HepG2 (cell line): Measurements from ENCODE around the gene ELMOD1. TPM values are rescaled to one million over a fixed set of nuclear protein-coding genes. Genes with fewer than 3 reads are reported as not detected.

Source experiments
- ATAC-seq: fragments of 200-7000 bp; cut with Tn5 transposase; 3 replicates; pipeline ENCODE4 v1.9.1; 2020; ENCODE audit warnings: mild to moderate bottlenecking, moderate library complexity
- BruUV-seq: library from RNA; stranded (reverse); fragments of 400-500 nt; replicated peaks from 2 replicates; lab custom pipeline; 2021; lab: Mats Ljungman, UMichigan
- CTCF ChIA-PET: fragments of 300-600 bp; formaldehyde crosslinking; extraction: SDS; loops from one replicate; lab custom pipeline; 2021; ENCODE audit warnings: low total read pairs, inconsistent platforms, low intra/inter-chr PET ratio; lab: Yijun Ruan, JAX
- POLR2A ChIA-PET: fragments of 350-600 bp; sonication (Branson Sonifier 250); formaldehyde crosslinking; loops from one replicate; lab custom pipeline; 2020; ENCODE audit warnings: antibody characterized with exemption, inconsistent platforms; lab: Yijun Ruan, JAX
- DNase-seq: peaks from one replicate; pipeline ENCODE4 v3.0.0-alpha.2; 2015; ENCODE audit warnings: low spot score
- FAIRE-seq: peaks from 3 replicates; lab custom pipeline; 2011; peaks lifted over from hg19 to GRCh38; lab: Jason Lieb, UNC
- H2AFZ ChIP-seq: one replicate; pipeline ENCODE4 v1.6.1; 2011; ENCODE audit warnings: low read length, inconsistent platforms
- H3K27ac ChIP-seq: fragments of 300-600 bp; 3 replicates; pipeline ENCODE4 v1.8.0; 2011; ENCODE audit warnings: mixed run types, mild to moderate bottlenecking, mixed read lengths, low read length, inconsistent platforms; ENCODE audit not compliant: insufficient read depth; ENCODE audit errors: extremely low read length
- H3K27me3 ChIP-seq, 2 experiments: fragments of 200-600 bp in 1 of 2; 2 replicates in 1 of 2; 3 replicates in 1 of 2; pipeline versions ENCODE4 v1.6.0 to v1.8.0; 2011; ENCODE audit warnings: low read length in 2 of 2, mild to moderate bottlenecking in 2 of 2, moderate library complexity in 2 of 2, inconsistent platforms in 1 of 2; ENCODE audit not compliant: insufficient read depth in 2 of 2, control insufficient read depth in 1 of 2
- H3K36me3 ChIP-seq, 2 experiments: fragments of 200-600 bp in 1 of 2; replicated peaks in 1 of 2; 2 replicates in 1 of 2; 3 replicates in 1 of 2; pipeline versions ENCODE4 v1.5.1 to v1.8.0; 2011; ENCODE audit warnings: low read length in 2 of 2, inconsistent platforms in 1 of 2; ENCODE audit not compliant: insufficient read depth in 2 of 2, control insufficient read depth in 1 of 2
- H3K4me1 ChIP-seq: 2 replicates; pipeline ENCODE4 v1.5.1; 2012; ENCODE audit warnings: low read length, inconsistent platforms; ENCODE audit not compliant: insufficient read depth
- H3K4me2 ChIP-seq: 2 replicates; pipeline ENCODE4 v1.6.0; 2011; ENCODE audit warnings: low read depth, low read length, inconsistent platforms
- H3K4me3 ChIP-seq, 3 experiments: fragments of 200-600 bp in 1 of 3; sonication (generic), shearing (Covaris generic) in 1 of 3; replicated peaks in 1 of 3; 2 replicates each; pipeline ENCODE4 v1.5.1; 2011 to 2016; ENCODE audit warnings: low read length in 3 of 3, inconsistent platforms in 2 of 3, low read depth in 2 of 3, mild to moderate bottlenecking in 2 of 3, control low read depth in 1 of 3, mixed read lengths in 1 of 3; ENCODE audit not compliant: insufficient read depth in 1 of 3
- H3K79me2 ChIP-seq: one replicate; pipeline ENCODE4 v1.6.1; 2011; ENCODE audit warnings: low read length, inconsistent platforms; ENCODE audit not compliant: insufficient read depth
- H3K9ac ChIP-seq: 2 replicates; pipeline ENCODE4 v1.6.0; 2011; ENCODE audit warnings: mild to moderate bottlenecking, low read depth, low read length, inconsistent platforms; ENCODE audit not compliant: insufficient read depth
- H3K9me3 ChIP-seq: 2 replicates; pipeline ENCODE4 v1.5.1; 2012; ENCODE audit warnings: mild to moderate bottlenecking, low read length
- H4K20me1 ChIP-seq: 2 replicates; pipeline ENCODE4 v1.6.0; 2011; ENCODE audit warnings: inconsistent platforms, mild to moderate bottlenecking, low read length, moderate library complexity; ENCODE audit not compliant: insufficient read depth
- CCDC6 ChIP-seq: sonication (generic); formaldehyde crosslinking; IDR thresholded peaks from 2 replicates; pipeline ENCODE4 v1.8.1; 2022; ENCODE audit warnings: mild to moderate bottlenecking, missing genetic modification reagents, moderate library complexity
- DR1 ChIP-seq: sonication (generic); formaldehyde crosslinking; IDR thresholded peaks from 2 replicates; pipeline ENCODE4 v1.8.0; 2021; ENCODE audit warnings: mild to moderate bottlenecking, missing genetic modification reagents, inconsistent platforms
- HOXA5 ChIP-seq: sonication (generic); formaldehyde crosslinking; IDR thresholded peaks from 2 replicates; pipeline ENCODE4 v1.4.0; 2020; ENCODE audit warnings: missing genetic modification reagents
- MED1 ChIP-seq: sonication (generic); formaldehyde crosslinking; IDR thresholded peaks from 2 replicates; pipeline ENCODE4 v1.4.0; 2020; ENCODE audit warnings: missing genetic modification reagents
- PLRG1 ChIP-seq: fragments of 450-650 bp; conservative IDR thresholded peaks from 2 replicates; pipeline ENCODE4 v1.6.1; 2016
- WIZ ChIP-seq: sonication (generic); formaldehyde crosslinking; IDR thresholded peaks from 2 replicates; pipeline ENCODE4 v1.5.1; 2020; ENCODE audit warnings: mild to moderate bottlenecking, missing genetic modification reagents
- ZBTB40 ChIP-seq, 2 experiments: fragments of 450-650 bp in 1 of 2; sonication (generic) in 1 of 2; formaldehyde crosslinking in 1 of 2; IDR thresholded peaks; 2 replicates each; pipeline versions ENCODE4 v1.6.1 to v1.8.0; 2016 to 2022; ENCODE audit warnings: antibody characterized with exemption in 1 of 2, mild to moderate bottlenecking in 1 of 2, missing genetic modification reagents in 1 of 2
- ZNF512B ChIP-seq: sonication (generic); formaldehyde crosslinking; IDR thresholded peaks from 2 replicates; pipeline ENCODE4 v1.5.1; 2020; ENCODE audit warnings: missing genetic modification reagents, mild to moderate bottlenecking, borderline replicate concordance
- ZNF530 ChIP-seq: sonication (generic); formaldehyde crosslinking; IDR thresholded peaks from 2 replicates; pipeline ENCODE4 v1.5.0; 2020; ENCODE audit warnings: low read depth, mild to moderate bottlenecking, missing genetic modification reagents
- ZNF547 ChIP-seq: sonication (generic); formaldehyde crosslinking; IDR thresholded peaks from 2 replicates; pipeline ENCODE4 v1.5.1; 2020; ENCODE audit warnings: mild to moderate bottlenecking, missing genetic modification reagents
- WGBS: methylation state at CpG from one replicate; pipeline ENCODE4 v1.1.6; 2017; ENCODE audit warnings: low lambda C conversion rate; 5-methylcytosine and 5-hydroxymethylcytosine counted together
- in situ Hi-C: cut with HindIII; loops from 2 replicates; pipeline ENCODE4 v1.10.0; 2017; ENCODE audit warnings: low pct_unique_long_range_greater_than_20kb; ENCODE audit not compliant: extremely low pct_ligation_motif_present
- intact Hi-C: fragments of 100-400 bp; cut with micrococcal nuclease; formaldehyde crosslinking; loops from one replicate; pipeline ENCODE4 v1.10.0; 2022; ENCODE audit not compliant: unreplicated experiment
- polyA plus RNA-seq, 8 experiments: library from polyadenylated mRNA; depleted of rRNA in 3 of 8; stranded (reverse) in 7 of 8; unstranded in 1 of 8; fragments of >200 nt; fragmentation: Illumina TruSeq in 4 of 8; extraction: Trizol in 4 of 8; gene quantifications; 2 replicates each; pipeline versions ENCODE4 v1.2.1 to v1.2.3, GENCODE V29; 2011 to 2016; ENCODE audit warnings: low read depth in 4 of 8, missing spikeins in 1 of 8, mixed read lengths in 1 of 8; ENCODE audit not compliant: insufficient read depth in 1 of 8
- total RNA-seq, 5 experiments: library from RNA; depleted of rRNA; stranded (reverse); fragments of >200 nt; fragmentation: Illumina TruSeq; extraction: Trizol; gene quantifications; 2 replicates each; pipeline ENCODE4 v1.2.3, GENCODE V29; 2016; ENCODE audit warnings: low read depth in 1 of 5

The ELMOD1 gene
- total and polyA plus RNA-seq, 2 of the 13 experiments (the other 11 are each of a cell fraction or from before 2014, with no cell fraction given): not detected

- intact Hi-C loops (no loop called here), in situ Hi-C loops (no loop called here)
- Histone ChIP-seq H3K4me2 (no peak overlapping the region), H3K27me3 (no peaks in the 10 kb centered on the region), H2AFZ (no peak overlapping the region), H3K4me3 (no peak overlapping the region), H3K27ac (no peak overlapping the region), H3K36me3 (peaks cover 5 to 16% of the 10 kb centered on the region in 2 experiments), H3K9me3 (no peaks in the 10 kb centered on the region), H3K79me2 (no peaks in the 10 kb centered on the region), H3K9ac (no peak overlapping the region), H3K4me1 (no peaks in the 10 kb centered on the region), H4K20me1 (no peaks in the 10 kb centered on the region)
- ChIA-PET CTCF (interaction anchor here (2.3 kb wide), 1 partner anchor 142 kb away, joined by 18 read pairs; no protein-coding TSS in a partner anchor), POLR2A (no interaction called here)
- ATAC-seq (no peak), FAIRE-seq (no peak), DNase-seq (no peak)
- no TSS peak for BruUV-seq
- WGBS: 83% methylated on average over 4 of the region's 4 CpGs
- TF ChIP-seq ZNF530 (CRISPR knock-in tag) (no peak), ZBTB40 (IDR thresholded peaks at IDR 0.05) (no peak), ZBTB40 (CRISPR knock-in tag; IDR thresholded peaks at IDR 0.05) (no peak), PLRG1 (no peak), MED1 (CRISPR knock-in tag) (no peak), DR1 (CRISPR knock-in tag) (no peak), WIZ (CRISPR knock-in tag) (no peak), ZNF547 (CRISPR knock-in tag) (no peak), ZNF512B (CRISPR knock-in tag) (no peak), HOXA5 (CRISPR knock-in tag) (no peak), CCDC6 (CRISPR knock-in tag) (no peak)
These were observed 43.0 kb upstream of the ELMOD1 start for GRCh38 chr11:107547961-107548360.
